GM12875 (cell line): Measurements from ENCODE around the gene CDC14A.
A peak's percentile ranks its signal among the peaks of the same experiment; 100 is the strongest.

Experiments
- H3K4me3 ChIP-seq: one replicate; pipeline ENCODE4 v1.5.1; 2011; ENCODE audit warnings: low read depth, low read length, control low read depth
- TF ChIP-seq, protein P1 (sequence below): IDR thresholded peaks from 2 replicates; pipeline ENCODE4 v1.5.1; 2011; ENCODE audit warnings: low read depth, mild to moderate bottlenecking, control low read depth, inconsistent platforms, low read length, moderate library complexity, borderline replicate concordance; ENCODE audit not compliant: insufficient read depth

Gene CDC14A

DNA sequence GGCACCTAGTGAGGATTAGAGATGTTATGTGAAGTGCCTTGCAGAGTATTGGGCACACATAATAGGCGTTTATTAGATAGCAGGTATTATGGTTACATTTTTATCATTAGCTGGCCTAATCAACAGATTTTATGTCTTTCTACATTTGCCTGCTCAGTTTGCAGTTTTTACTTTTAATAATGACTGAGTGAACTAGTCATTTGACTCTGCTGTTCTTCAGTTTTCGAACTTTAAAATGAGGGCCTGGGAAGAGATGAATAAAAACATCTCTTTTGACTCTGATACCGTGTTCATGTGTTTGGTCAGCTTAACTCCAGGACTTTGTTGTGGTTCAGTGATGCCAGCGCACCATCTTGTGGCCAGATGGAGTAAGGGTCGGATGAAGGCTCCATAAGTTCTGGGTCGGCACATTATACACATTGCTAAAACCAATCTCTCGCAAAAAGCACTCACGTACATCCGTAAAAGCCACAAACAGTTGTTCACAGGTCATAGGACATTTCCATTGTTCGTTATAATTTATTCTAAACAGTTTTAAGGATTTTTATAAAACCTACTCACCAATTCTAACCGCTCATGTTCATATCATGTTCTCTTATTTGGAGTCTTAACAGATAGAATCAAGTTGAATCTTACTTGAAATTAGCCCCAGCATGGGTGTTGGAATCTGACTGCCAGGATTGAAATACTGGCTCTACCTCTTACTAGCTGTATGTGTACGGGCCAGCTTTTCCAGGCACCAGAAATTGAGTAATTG lies 107.2 kb downstream of the CDC14A start:
- TF ChIP-seq, protein P1, sequence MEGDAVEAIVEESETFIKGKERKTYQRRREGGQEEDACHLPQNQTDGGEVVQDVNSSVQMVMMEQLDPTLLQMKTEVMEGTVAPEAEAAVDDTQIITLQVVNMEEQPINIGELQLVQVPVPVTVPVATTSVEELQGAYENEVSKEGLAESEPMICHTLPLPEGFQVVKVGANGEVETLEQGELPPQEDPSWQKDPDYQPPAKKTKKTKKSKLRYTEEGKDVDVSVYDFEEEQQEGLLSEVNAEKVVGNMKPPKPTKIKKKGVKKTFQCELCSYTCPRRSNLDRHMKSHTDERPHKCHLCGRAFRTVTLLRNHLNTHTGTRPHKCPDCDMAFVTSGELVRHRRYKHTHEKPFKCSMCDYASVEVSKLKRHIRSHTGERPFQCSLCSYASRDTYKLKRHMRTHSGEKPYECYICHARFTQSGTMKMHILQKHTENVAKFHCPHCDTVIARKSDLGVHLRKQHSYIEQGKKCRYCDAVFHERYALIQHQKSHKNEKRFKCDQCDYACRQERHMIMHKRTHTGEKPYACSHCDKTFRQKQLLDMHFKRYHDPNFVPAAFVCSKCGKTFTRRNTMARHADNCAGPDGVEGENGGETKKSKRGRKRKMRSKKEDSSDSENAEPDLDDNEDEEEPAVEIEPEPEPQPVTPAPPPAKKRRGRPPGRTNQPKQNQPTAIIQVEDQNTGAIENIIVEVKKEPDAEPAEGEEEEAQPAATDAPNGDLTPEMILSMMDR, result peak; percentile 76

DNA sequence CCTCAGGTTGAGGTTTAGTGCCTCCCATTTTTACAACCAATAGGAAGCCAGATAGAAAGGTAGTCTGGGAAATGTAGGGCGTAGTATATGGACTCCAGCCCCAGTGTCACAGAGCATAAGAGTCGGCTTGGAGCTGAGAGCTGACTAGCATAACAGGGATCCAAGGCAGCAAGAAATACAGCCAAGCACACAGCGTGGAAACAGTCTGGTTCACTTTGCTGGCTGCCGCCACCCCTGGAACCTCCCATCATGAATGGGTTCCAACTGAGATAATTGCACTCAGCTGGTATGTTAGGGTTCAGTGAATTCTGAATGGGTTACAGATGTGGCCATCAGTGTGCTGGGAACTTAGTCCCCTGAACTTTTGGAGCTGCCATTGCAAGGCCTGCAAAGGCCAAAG lies 108.9 kb downstream of the CDC14A start:
- TF ChIP-seq, protein P1, result no peak
- H3K4me3 ChIP-seq, result no peak overlapping the region

More for the DNA sequence above, 107.2 kb downstream of the CDC14A start:
- no peak overlapping the region for H3K4me3 ChIP-seq

GRCh38 chr1:100462326-100463025 lies 110.2 kb downstream of the CDC14A start:
- no peak overlapping the region for H3K4me3 ChIP-seq

GRCh38 chr1:100463791-100464424 lies 111.6 kb downstream of the CDC14A start:
- TF ChIP-seq, protein P1, result peak; percentile 77
- H3K4me3 ChIP-seq, result no peak overlapping the region

More at GRCh38 chr1:100462326-100463025, 110.2 kb downstream of the CDC14A start:
- TF ChIP-seq, protein P1, result no peak

DNA sequence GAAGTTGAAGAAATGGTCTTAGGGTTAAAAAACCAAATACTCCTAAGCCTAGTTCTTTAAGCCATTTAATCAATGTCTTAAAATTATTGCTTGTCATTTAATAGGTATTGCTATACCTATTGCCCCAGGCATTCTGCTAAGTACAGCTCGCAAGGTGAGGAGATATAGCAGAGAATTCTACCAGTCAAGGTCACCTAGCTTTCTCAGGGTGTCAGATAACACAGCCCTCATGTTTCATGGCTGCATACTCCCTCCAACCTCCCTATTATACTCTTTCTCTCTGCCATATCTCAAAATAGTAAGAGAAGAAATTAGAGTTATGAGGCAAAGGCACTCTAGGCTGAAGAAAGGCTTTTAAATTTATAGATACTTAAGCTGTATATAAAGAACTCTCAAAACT lies 117.3 kb downstream of the CDC14A start:
- TF ChIP-seq, protein P1, result no peak
- no peak overlapping the region for H3K4me3 ChIP-seq

- H3K4me3 ChIP-seq, result no peak overlapping the region
- TF ChIP-seq, protein P1, result no peak
Measured at GRCh38 chr1:100474834-100475233, 122.5 kb downstream of the CDC14A start.

GRCh38 chr1:100476735-100477290 lies 124.5 kb downstream of the CDC14A start:
- TF ChIP-seq, protein P1, result no peak
- H3K4me3 ChIP-seq, result no peak overlapping the region
